Rectal smooth muscle tissue (tissue), 1 donor: ENCODE measurements around the gene KPNA4.
"Not testable (repeated sequence)": the region's sequence is repeated elsewhere in the genome, so short reads cannot be mapped to it uniquely, and the experiment has no call there.

Source experiments
- H3K27ac ChIP-seq: one replicate; pipeline ENCODE4 v1.7.0; 2013; ENCODE audit warnings: low read depth, low read length, inconsistent platforms
- H3K27me3 ChIP-seq: one replicate; pipeline ENCODE4 v1.7.0; 2013; ENCODE audit warnings: low read length; ENCODE audit not compliant: control insufficient read depth, insufficient read depth
- H3K36me3 ChIP-seq: one replicate; pipeline ENCODE4 v1.7.0; 2013; ENCODE audit warnings: low read length; ENCODE audit not compliant: control insufficient read depth, insufficient read depth
- H3K4me1 ChIP-seq: one replicate; pipeline ENCODE4 v1.7.0; 2013; ENCODE audit warnings: low read length; ENCODE audit not compliant: control insufficient read depth, insufficient read depth
- H3K4me3 ChIP-seq: one replicate; pipeline ENCODE4 v1.7.0; 2013; ENCODE audit warnings: low read length
- H3K9ac ChIP-seq: one replicate; pipeline ENCODE4 v1.7.0; 2013; ENCODE audit warnings: low read length

KPNA4 gene

DNA sequence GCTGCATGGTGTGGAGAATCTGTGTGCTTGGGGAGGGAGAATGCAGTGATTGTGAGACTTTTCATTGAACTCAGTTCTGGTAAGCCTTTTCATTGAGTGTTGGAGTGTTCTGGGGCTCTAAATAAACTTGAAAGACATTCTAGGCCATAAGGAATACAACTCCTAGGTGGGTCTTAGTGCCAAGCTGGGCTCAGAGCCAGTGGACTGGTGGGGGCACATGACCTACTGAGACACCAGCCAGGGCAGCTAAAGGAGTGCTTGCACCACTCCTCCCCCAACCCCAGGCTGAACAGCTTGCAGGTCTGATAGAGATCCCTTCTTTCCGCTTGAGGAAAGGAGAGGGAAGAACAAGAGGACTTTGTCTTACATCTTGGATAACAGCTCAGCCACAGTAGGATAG, 21.7 kb upstream of the KPNA4 start:
- Histone ChIP-seq H3K4me3 (no peak overlapping the region), H3K27ac (no peak overlapping the region), H3K4me1 (no peaks in the 10 kb centered on the region), H3K36me3 (no peaks in the 10 kb centered on the region), H3K27me3 (no peaks in the 10 kb centered on the region), H3K9ac (no peak overlapping the region)

DNA sequence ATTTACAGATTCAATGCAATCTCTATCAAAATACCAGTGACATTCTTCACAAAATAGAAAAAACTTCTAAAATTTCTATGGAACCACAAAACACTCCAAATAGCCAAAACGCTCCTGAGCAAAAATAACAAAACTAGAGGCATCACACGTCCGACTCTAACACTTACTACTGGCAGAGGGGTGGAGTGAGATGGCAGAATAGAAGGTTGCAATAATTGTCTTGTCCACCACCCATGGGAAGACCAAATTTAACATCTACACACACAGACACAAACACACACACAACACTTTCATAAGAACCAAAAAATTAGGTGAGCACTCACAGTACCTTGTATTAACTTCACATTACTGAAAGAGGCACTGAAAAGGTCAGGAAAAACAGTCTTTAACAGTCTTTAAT, 21.3 kb upstream of the KPNA4 start:
- Histone ChIP-seq H3K9ac (no peak overlapping the region), H3K27me3 (no peaks in the 10 kb centered on the region), H3K27ac (no peak overlapping the region), H3K36me3 (no peaks in the 10 kb centered on the region), H3K4me1 (no peaks in the 10 kb centered on the region), H3K4me3 (no peak overlapping the region)

DNA sequence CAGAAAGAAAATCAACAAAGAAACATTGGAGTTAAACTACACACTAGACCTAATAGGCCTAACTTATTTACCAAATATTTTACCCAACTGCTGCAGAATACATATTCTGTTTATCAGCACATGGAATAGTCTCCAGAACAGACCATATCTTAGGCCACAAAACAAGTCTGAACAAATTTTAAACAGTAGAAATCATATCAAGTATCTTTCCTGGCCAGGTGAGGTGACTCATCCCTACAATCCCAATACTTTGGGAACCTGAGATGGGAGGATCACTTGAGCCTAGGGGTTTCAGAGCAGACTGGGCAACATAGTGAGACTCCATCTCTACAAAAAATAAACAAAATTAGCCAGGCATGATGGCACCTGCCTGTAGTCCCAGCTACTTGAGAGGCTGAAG, 18.1 kb upstream of the KPNA4 start:
- Histone ChIP-seq H3K9ac (no peak overlapping the region), H3K27ac (no peak overlapping the region), H3K36me3 (no peaks in the 10 kb centered on the region), H3K4me3 (no peak overlapping the region), H3K27me3 (no peaks in the 10 kb centered on the region), H3K4me1 (no peaks in the 10 kb centered on the region)

DNA sequence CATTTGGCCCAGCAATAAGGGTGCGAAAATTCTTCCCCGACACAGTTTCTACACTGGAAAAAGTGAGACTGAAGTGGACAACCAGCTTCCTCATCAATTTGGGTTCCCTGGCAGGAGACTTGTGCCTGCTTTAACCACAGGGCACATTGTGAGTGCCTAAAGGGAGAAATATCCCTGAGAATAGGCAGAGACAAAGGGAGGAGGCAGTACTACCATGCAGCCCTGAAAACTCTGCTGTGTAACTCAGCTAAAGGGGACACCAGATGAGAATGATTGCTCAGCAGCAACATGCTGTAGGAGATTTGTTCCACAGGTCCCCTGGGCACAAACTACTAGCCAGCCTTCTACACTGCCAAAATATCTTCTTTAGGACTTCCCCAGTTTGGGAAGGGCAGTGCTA, 15.6 kb upstream of the KPNA4 start:
- Histone ChIP-seq H3K36me3 (no peaks in the 10 kb centered on the region), H3K27ac (no peak overlapping the region), H3K4me3 (no peak overlapping the region), H3K27me3 (no peaks in the 10 kb centered on the region), H3K4me1 (no peaks in the 10 kb centered on the region), H3K9ac (no peak overlapping the region)

DNA sequence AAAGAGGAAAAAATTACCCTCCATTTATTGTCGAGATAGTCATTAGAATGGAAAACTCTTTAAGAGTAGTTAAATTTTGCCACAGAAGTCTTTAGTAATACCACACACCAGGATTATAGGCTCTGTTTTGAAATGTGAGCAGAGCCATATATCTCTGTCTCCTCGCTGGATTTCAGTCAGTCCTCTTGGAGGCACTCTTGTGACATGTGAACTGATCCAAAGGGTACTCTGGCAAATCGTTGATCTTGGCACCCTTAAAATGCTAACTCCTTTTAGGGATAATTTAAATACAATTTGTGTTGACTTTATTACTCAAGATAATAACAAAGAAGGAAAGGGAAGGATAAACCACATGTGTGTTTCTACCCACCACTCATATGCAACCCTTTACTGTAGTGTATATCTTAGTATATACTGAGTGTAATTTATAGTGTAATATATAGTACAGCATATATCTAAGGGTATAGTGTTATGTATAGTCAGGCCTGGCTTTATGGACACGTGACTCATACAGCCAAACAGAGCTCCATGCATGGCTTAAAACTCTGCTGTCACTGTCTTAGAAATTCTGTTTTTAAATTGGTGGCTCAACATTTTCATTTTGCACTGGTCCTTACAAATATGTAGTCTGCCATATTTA, 12.3 kb upstream of the KPNA4 start:
- Histone ChIP-seq H3K27me3 (no peaks in the 10 kb centered on the region), H3K4me3 (no peak overlapping the region), H3K4me1 (no peaks in the 10 kb centered on the region), H3K27ac (no peak overlapping the region), H3K36me3 (no peaks in the 10 kb centered on the region), H3K9ac (no peak overlapping the region)

DNA sequence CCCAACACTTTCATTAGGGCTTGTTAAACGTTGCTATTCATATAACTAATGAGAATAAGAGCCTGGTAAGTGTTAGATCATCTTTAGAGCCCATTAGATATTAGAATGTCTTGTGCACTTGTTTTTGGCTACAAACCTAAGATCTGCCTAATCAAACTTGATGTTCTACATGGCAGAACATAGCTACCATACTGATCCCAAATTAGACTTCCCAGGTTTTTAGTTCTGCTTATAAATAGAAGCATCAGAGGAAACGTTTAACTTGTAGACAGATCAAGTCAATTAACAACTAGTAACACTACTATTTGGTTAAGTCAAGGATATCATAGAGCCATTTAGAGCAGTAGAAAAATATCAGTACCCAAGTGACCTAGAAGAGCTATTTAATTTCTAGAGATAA, 11.7 kb upstream of the KPNA4 start:
- H3K4me3 ChIP-seq: no peak overlapping the region
- H3K27me3 ChIP-seq: no peaks in the 10 kb centered on the region
- H3K36me3 ChIP-seq: no peaks in the 10 kb centered on the region
- H3K9ac ChIP-seq: no peak overlapping the region
- H3K4me1 ChIP-seq: no peaks in the 10 kb centered on the region
- no peak overlapping the region for H3K27ac ChIP-seq

DNA sequence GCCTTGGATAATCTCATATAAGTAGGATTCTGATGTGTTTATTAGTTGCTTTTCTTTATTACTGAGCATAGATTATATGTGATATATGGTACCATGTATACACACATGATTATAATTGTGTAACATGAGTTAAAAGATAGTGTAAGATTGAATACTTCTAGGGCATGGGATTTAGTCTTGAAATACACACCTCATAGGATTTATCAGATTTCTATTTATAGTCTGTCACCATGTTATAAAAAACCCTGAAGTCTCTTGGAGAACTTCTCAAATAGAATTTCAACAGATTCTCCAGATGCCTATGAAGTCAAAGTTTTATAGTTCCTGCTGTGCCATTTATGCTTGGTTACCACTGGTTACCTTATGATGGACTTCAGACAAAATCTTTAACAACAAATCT, 11.2 kb upstream of the KPNA4 start:
- Histone ChIP-seq H3K9ac (no peak overlapping the region), H3K36me3 (no peaks in the 10 kb centered on the region), H3K4me3 (no peak overlapping the region), H3K27me3 (no peaks in the 10 kb centered on the region), H3K4me1 (no peaks in the 10 kb centered on the region), H3K27ac (no peak overlapping the region)

DNA sequence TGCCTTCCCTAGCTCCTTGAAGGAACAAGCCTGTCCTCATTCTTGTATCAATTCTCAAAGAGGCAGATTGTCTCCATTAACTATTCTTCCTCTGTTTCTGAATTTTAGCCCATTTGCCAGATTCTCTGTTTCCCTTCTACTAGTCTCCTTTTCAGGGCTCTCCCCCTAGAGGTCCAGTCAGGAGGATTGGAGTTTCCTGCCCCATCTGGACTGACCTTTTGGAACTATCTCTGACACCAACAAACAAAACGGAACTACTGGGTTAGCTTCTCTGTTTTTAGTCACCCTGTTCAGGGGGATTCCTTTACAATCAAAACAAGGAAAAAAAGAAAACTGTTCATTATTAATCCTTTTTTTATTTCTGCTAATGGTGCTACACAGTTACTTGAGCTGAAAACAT, 10.2 kb upstream of the KPNA4 start:
- Histone ChIP-seq H3K36me3 (no peaks in the 10 kb centered on the region), H3K4me1 (no peaks in the 10 kb centered on the region), H3K4me3 (no peak overlapping the region)

DNA sequence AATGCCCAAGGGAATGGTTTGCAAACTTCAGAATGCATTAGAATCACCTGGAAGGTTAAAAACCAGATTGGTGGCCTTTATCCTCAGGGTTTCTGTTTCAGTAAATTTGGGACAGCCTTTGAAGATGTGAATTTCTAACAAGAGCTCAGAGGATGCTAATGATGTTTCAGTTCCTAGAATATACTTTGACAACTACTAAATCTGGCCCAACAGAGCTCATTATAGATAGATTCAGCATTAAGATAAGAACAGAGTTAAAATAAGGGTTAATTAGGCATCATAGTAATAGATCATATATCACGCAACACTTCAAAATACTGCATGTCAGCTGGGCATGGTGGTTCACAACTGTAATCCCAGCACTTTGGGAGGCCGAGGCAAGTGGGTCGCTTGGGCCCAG, 9.3 kb upstream of the KPNA4 start:
- Histone ChIP-seq H3K9ac (no peak overlapping the region), H3K27ac (no peak overlapping the region), H3K4me3 (no peak overlapping the region), H3K4me1 (no peaks in the 10 kb centered on the region), H3K36me3 (no peaks in the 10 kb centered on the region), H3K27me3 (no peaks in the 10 kb centered on the region)

More for the DNA sequence above, 10.2 kb upstream of the KPNA4 start:
- Histone ChIP-seq H3K27ac (no peak overlapping the region), H3K27me3 (no peaks in the 10 kb centered on the region), H3K9ac (no peak overlapping the region)

DNA sequence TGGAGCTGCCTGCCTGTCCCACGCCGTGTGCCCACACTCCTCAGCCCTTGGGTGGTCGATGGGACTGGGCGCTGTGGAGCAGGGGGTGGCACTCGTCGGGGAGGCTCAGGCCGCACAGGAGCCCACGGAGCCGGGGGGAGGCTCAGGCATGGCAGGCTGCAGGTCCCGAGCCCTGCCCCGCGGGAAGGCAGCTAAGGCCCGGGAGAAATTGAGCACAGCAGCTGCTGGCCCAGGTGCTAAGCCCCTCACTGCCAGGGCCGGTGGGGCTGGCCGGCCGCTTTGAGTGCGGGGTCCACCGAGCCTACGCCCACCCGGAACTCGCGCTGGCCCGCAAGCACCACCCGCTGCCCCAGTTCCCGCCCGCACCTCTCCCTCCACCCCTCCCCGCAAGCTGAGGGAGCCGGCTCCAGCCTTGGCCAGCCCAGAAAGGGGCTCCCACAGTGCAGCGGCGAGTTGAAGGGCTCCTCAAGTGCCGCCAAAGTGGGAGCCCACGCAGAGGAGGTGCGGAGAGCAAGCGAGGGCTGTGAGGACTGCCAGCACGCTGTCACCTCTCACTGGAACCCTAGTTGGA, 8.7 kb upstream of the KPNA4 start:
- H3K27ac ChIP-seq, H3K9ac ChIP-seq, H3K4me1 ChIP-seq, H3K36me3 ChIP-seq, H3K4me3 ChIP-seq, H3K27me3 ChIP-seq: not testable (repeated sequence)

DNA sequence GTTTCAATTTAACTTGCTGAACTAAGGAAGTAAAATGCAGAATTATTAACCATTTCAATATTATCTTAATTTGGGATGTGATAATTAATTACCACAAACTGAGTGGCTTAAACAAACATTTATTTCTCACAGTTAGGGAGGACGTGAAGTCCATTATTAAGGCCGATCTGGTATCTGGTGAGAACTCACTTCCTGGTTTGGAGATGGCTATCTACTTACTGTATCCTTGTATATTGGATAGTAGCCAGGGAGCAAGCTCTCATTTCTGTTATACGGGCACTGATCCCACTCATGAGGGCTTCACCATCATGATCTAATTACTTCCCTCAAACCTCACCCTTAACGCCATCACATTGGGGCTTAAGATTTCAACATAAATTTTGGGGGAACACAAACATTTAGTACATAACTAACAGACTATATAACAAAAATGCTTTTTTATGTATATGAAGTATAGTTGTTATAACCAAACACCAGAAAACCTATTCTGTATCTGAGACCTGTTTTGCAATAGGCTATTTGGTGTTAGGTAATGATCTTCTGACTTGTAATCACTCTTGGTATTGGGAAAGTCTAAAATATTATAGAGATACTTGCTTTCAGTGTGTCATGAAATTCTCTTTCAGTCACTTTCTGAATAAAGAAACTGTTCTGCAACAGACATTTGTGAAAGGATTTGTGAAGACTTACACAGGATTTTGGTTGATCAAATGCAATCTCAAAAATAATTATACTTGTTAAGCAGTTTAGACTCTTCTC, 4.7 kb upstream of the KPNA4 start:
- no peak overlapping the region for H3K27ac ChIP-seq
- no peak overlapping the region for H3K4me3 ChIP-seq
- peaks cover 2% of the 10 kb centered on the region for H3K4me1 ChIP-seq
- no peak overlapping the region for H3K9ac ChIP-seq
- H3K36me3 ChIP-seq: no peaks in the 10 kb centered on the region
- H3K27me3 ChIP-seq: no peaks in the 10 kb centered on the region

DNA sequence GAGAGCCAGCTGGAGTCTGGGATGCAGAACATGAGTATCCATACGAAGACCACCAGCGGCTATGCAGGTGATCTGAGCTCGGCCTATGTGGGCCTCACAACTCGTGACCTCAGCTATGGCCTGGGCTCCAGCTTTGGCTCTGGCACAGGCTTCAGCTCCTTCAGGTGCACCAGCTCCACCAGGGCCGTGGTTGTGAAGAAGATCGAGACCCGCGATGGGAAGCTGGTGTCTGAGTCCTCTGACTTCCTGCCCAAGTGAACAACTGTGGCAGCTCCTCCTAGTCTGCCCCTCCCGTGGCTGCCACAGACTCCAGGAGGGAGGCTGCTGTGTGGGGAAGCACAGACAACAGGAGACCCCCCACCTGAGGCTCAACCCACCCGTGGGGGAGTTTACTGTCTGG, 3.6 kb upstream of the KPNA4 start:
- Histone ChIP-seq H3K27ac (no peak overlapping the region), H3K36me3 (no peaks in the 10 kb centered on the region), H3K4me1 (peaks cover 6% of the 10 kb centered on the region), H3K27me3 (no peaks in the 10 kb centered on the region), H3K9ac (no peak overlapping the region), H3K4me3 (no peak overlapping the region)

DNA sequence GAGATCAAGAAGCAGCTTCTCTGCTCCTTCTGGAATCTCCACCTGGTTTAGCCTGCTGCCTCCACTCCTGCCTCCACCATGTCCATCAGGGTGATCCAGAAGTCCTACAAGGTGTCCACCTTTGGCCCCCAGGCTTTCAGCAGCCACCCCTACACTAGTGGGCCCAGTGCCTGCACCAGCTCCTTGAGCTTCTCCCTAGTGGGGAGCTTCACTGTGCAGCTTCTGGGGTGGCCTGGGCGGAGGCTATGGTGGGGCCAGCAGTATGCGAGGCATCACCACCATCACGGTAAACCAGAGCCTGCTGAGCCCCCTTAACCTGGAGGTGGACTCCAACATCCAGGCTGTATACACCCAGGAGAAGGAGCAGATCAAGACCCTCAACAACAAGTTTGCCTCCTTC, 2.4 kb upstream of the KPNA4 start:
- H3K4me3 ChIP-seq: no peak overlapping the region
- H3K9ac ChIP-seq: no peak overlapping the region
- no peak overlapping the region for H3K27ac ChIP-seq
- H3K4me1 ChIP-seq: peaks cover 17% of the 10 kb centered on the region
- H3K36me3 ChIP-seq: no peaks in the 10 kb centered on the region
- no peaks in the 10 kb centered on the region for H3K27me3 ChIP-seq
